Tibial nerve (tissue), 3 donors: ENCODE measurements around the gene TVP23A.

Experiments
- POLR2A ChIP-seq, 2 donors: fragments of 450-650 bp; IDR thresholded peaks; one replicate each; pipeline ENCODE4 v1.6.1; 2017; ENCODE audit warnings: antibody characterized with exemption in 2 of 2, mild to moderate bottlenecking in 2 of 2, moderate library complexity in 2 of 2
- TF ChIP-seq, protein P1 (sequence below), 5 experiments: fragments of 200-600 bp in 3 of 5; fragments of 450-650 bp in 2 of 5; sonication (generic) in 3 of 5; IDR thresholded peaks; one replicate each; pipeline ENCODE4 v1.5.1; 2016 to 2019; ENCODE audit warnings: antibody characterized with exemption in 5 of 5, mild to moderate bottlenecking in 3 of 5, moderate library complexity in 2 of 5

DNA sequence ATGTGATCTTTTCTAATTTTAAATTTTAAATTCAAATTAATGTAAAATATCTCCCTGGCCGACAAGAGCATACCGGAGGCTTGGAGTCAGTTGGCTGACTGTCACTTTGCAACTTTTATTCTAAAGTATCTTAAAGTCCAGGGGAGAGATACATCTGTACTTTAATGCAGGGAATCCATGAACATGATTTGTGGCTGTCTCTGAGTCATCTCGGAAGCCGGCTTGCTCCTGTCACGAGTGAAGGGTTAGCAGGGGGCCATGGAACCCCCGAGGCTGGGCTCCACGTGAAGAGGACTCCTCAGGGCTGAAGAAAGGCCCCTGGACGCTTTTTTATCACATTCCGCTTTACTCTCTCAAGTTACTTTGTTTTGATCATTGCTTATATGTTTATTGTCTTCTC lies 13.3 kb downstream of the TVP23A start:
- TF ChIP-seq, protein P1, sequence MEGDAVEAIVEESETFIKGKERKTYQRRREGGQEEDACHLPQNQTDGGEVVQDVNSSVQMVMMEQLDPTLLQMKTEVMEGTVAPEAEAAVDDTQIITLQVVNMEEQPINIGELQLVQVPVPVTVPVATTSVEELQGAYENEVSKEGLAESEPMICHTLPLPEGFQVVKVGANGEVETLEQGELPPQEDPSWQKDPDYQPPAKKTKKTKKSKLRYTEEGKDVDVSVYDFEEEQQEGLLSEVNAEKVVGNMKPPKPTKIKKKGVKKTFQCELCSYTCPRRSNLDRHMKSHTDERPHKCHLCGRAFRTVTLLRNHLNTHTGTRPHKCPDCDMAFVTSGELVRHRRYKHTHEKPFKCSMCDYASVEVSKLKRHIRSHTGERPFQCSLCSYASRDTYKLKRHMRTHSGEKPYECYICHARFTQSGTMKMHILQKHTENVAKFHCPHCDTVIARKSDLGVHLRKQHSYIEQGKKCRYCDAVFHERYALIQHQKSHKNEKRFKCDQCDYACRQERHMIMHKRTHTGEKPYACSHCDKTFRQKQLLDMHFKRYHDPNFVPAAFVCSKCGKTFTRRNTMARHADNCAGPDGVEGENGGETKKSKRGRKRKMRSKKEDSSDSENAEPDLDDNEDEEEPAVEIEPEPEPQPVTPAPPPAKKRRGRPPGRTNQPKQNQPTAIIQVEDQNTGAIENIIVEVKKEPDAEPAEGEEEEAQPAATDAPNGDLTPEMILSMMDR (IDR thresholded peaks at IDR 0.05) = no peak
- TF ChIP-seq POLR2A (IDR thresholded peaks at IDR 0.05) = no peak
